ENCODE measurements around the gene ZNF697. TPM values are rescaled to one million over a fixed set of nuclear protein-coding genes. Genes with fewer than 3 reads are reported as not detected.

Gene ZNF697
- total and polyA plus RNA-seq, 4 donors = 2.3 to 22.2 (median 5.0) TPM

GRCh38 chr1:119646521-119647227, 1.4 kb downstream of the ZNF697 start:
- DNase-seq = peak in 2 of 3 donors; percentile 32 to 45
- 49 to 55% methylated on average over 15 of the region's 15 CpGs for WGBS, 2 donors
- Histone ChIP-seq H3K4me1 (ENCODE audit: control insufficient read depth in 5 of 5, insufficient read depth in 5 of 5, low read length in 5 of 5) (peaks cover 6 to 43% (median 11%) of the 10 kb centered on the region in 5 donors), H3K36me3 (ENCODE audit: control insufficient read depth in 4 of 4, insufficient read depth in 4 of 4, low read length in 4 of 4) (peaks cover 0 to under 1% (median 0%) of the 10 kb centered on the region in 4 donors), H3K9ac (ENCODE audit: insufficient read depth in 1 of 2, low read length in 2 of 2) (peak overlapping the region; percentile 61 to 91), H3K4me3 (peak overlapping the region; percentile 96), H3K9me3 (ENCODE audit: control insufficient read depth in 4 of 4, insufficient read depth in 3 of 4, low read length in 3 of 4) (no peaks in the 10 kb centered on the region), H3K27ac (ENCODE audit: low read depth in 1 of 2, low read length in 1 of 2) (peak overlapping the region in 1 of 2 donors; percentile 92), H3K27me3 (ENCODE audit: control insufficient read depth in 3 of 3, insufficient read depth in 3 of 3, low read length in 2 of 3) (peaks cover 0 to 3% (median 0%) of the 10 kb centered on the region in 3 donors)
- no peak for TF ChIP-seq CTCF (IDR thresholded peaks at IDR 0.05; ENCODE audit: control extremely low read depth, extremely low read depth)
- ATAC-seq (ENCODE audit: insufficient read depth, low FRiP score) = no peak

DNA sequence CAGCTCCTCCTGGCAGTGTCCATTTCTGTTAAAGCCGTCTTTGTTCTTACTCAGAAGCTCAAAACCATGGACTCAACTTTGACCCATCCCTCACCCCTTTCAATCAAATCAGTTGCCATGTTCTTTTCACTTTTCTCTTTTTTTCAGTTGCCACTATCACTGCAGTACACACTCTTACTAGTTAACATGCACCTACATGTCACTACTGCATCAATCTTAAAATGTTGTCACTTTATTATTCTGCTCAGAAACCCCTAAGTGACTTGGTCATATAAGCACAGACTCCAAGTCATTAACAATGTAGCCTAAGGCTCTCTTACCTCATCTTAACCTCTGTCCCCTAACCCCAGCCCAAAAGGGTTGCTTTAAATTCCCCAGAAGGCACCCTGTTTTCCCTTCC, 9.0 kb downstream of the ZNF697 start:
- peaks cover 0 to 3% (median 0%) of the 10 kb centered on the region in 4 donors for H3K36me3 ChIP-seq (ENCODE audit: control insufficient read depth in 4 of 4, insufficient read depth in 4 of 4, low read length in 4 of 4)
- H3K27ac ChIP-seq (ENCODE audit: low read depth in 1 of 2, low read length in 1 of 2) = no peak overlapping the region
- no peak for TF ChIP-seq CTCF (IDR thresholded peaks at IDR 0.05; ENCODE audit: control extremely low read depth, extremely low read depth)
- H3K4me3 ChIP-seq = no peak overlapping the region
- peaks cover 4 to 82% (median 34%) of the 10 kb centered on the region in 5 donors for H3K4me1 ChIP-seq (ENCODE audit: control insufficient read depth in 5 of 5, insufficient read depth in 5 of 5, low read length in 5 of 5)
- 81 to 90% methylated on average over 1 of the region's 1 CpG for WGBS, 2 donors
- no peak overlapping the region for H3K9ac ChIP-seq (ENCODE audit: insufficient read depth in 1 of 2, low read length in 2 of 2)
- DNase-seq = no peak
- no peaks in the 10 kb centered on the region for H3K27me3 ChIP-seq (ENCODE audit: control insufficient read depth in 3 of 3, insufficient read depth in 3 of 3, low read length in 2 of 3)
- no peak for ATAC-seq (ENCODE audit: insufficient read depth, low FRiP score)
- no peaks in the 10 kb centered on the region for H3K9me3 ChIP-seq (ENCODE audit: control insufficient read depth in 4 of 4, insufficient read depth in 3 of 4, low read length in 3 of 4)

GRCh38 chr1:119637710-119638109, 10.4 kb downstream of the ZNF697 start:
- H3K27ac ChIP-seq (ENCODE audit: low read depth in 1 of 2, low read length in 1 of 2) = no peak overlapping the region
- no peaks in the 10 kb centered on the region for H3K9me3 ChIP-seq (ENCODE audit: control insufficient read depth in 4 of 4, insufficient read depth in 3 of 4, low read length in 3 of 4)
- 37 to 64% methylated on average over 1 of the region's 1 CpG for WGBS, 2 donors
- H3K4me3 ChIP-seq = no peak overlapping the region
- no peaks in the 10 kb centered on the region for H3K27me3 ChIP-seq (ENCODE audit: control insufficient read depth in 3 of 3, insufficient read depth in 3 of 3, low read length in 2 of 3)
- H3K36me3 ChIP-seq (ENCODE audit: control insufficient read depth in 4 of 4, insufficient read depth in 4 of 4, low read length in 4 of 4) = peaks cover 0 to 6% (median 0%) of the 10 kb centered on the region in 4 donors
- H3K9ac ChIP-seq (ENCODE audit: insufficient read depth in 1 of 2, low read length in 2 of 2) = no peak overlapping the region
- DNase-seq (peak in 2 of 3 donors; percentile 87 to 92), ATAC-seq (ENCODE audit: insufficient read depth, low FRiP score) (no peak)
- TF ChIP-seq CTCF (IDR thresholded peaks at IDR 0.05; ENCODE audit: control extremely low read depth, extremely low read depth) = no peak
- peaks cover 4 to 82% (median 48%) of the 10 kb centered on the region in 5 donors for H3K4me1 ChIP-seq (ENCODE audit: control insufficient read depth in 5 of 5, insufficient read depth in 5 of 5, low read length in 5 of 5)

Data from lung (tissue), 12 donors.